GM12878 (cell line): ENCODE results near the gene MAMLD1. TPM values are rescaled to one million over a fixed set of nuclear protein-coding genes. Genes with fewer than 3 reads are reported as not detected.

Experiments used
- ATAC-seq: fragments of 200-7000 bp; cut with Tn5 transposase; 3 replicates; pipeline ENCODE4 v1.9.1; 2020; ENCODE audit warnings: mild to moderate bottlenecking, moderate library complexity
- BruUV-seq: library from RNA; stranded (reverse); fragments of 400-500 nt; replicated peaks from 2 replicates; lab custom pipeline; 2021; lab: Mats Ljungman, UMichigan
- CTCF ChIA-PET: fragments of 300-600 bp; sonication (Branson Sonifier 250); formaldehyde crosslinking; extraction: SDS; loops from one replicate; lab custom pipeline; 2021; ENCODE audit warnings: inconsistent platforms; lab: Yijun Ruan, JAX
- POLR2A ChIA-PET: fragments of 350-600 bp; formaldehyde crosslinking; extraction: SDS; loops from one replicate; lab custom pipeline; 2021; ENCODE audit warnings: inconsistent platforms; lab: Charles Lee
- RAD21 ChIA-PET: fragments of 300-600 bp; sonication (Branson Sonifier 250); formaldehyde crosslinking; loops from one replicate; lab custom pipeline; 2023; ENCODE audit warnings: antibody characterized with exemption; ENCODE audit not compliant: unreplicated experiment; lab: Charles Lee
- SMC1A ChIA-PET: fragments of 300-600 bp; sonication (Branson Sonifier 250); formaldehyde crosslinking; loops from one replicate; lab custom pipeline; 2023; ENCODE audit not compliant: unreplicated experiment, uncharacterized antibody; lab: Charles Lee
- DNase-seq: peaks from one replicate; pipeline ENCODE4 v3.0.0-alpha.2; 2011; ENCODE audit warnings: low read depth, low spot score
- FAIRE-seq: peaks from 3 replicates; lab custom pipeline; 2011; peaks lifted over from hg19 to GRCh38; lab: Jason Lieb, UNC
- H2AFZ ChIP-seq: 2 replicates; pipeline ENCODE4 v1.6.0; 2011; ENCODE audit warnings: low read depth, low read length, control low read depth; ENCODE audit not compliant: control insufficient read depth
- H3K27ac ChIP-seq: 2 replicates; pipeline ENCODE4 v1.5.1; 2011; ENCODE audit warnings: control low read depth; ENCODE audit not compliant: control insufficient read depth, insufficient read depth
- H3K27me3 ChIP-seq, 2 experiments: replicated peaks in 1 of 2; 2 replicates each; pipeline versions ENCODE4 v1.6.0 to v1.6.1; 2011; ENCODE audit warnings: low read length in 1 of 2; ENCODE audit not compliant: control insufficient read depth in 2 of 2, insufficient read depth in 2 of 2
- H3K36me3 ChIP-seq, 2 experiments: 2 replicates each; pipeline ENCODE4 v1.5.1; 2011; ENCODE audit warnings: low read length in 1 of 2; ENCODE audit not compliant: control insufficient read depth in 2 of 2, insufficient read depth in 2 of 2
- H3K4me1 ChIP-seq: 2 replicates; pipeline ENCODE4 v1.6.1; 2011; ENCODE audit warnings: mild to moderate bottlenecking, low read length, moderate library complexity, mixed read lengths; ENCODE audit not compliant: control insufficient read depth, insufficient read depth
- H3K4me2 ChIP-seq: 2 replicates; pipeline ENCODE4 v1.6.0; 2011; ENCODE audit warnings: control low read depth; ENCODE audit not compliant: control insufficient read depth, insufficient read depth
- H3K4me3 ChIP-seq: fragments of 200-600 bp; sonication (generic); 2 replicates; pipeline ENCODE4 v1.5.1; 2016
- H3K79me2 ChIP-seq: 2 replicates; pipeline ENCODE4 v1.6.0; 2011; ENCODE audit warnings: low read length; ENCODE audit not compliant: control insufficient read depth, insufficient read depth
- H3K9ac ChIP-seq: 2 replicates; pipeline ENCODE4 v1.8.0; 2011; ENCODE audit warnings: low read length, control low read depth, mixed read lengths; ENCODE audit not compliant: control insufficient read depth, insufficient read depth
- H3K9me3 ChIP-seq: replicated peaks from 3 replicates; pipeline ENCODE4 v1.5.1; 2011; ENCODE audit warnings: mild to moderate bottlenecking, low read length; ENCODE audit not compliant: control insufficient read depth, insufficient read depth
- H4K20me1 ChIP-seq: 2 replicates; pipeline ENCODE4 v1.6.0; 2011; ENCODE audit not compliant: control insufficient read depth, insufficient read depth
- EP300 ChIP-seq, 2 experiments: fragments of 150-350 bp in 1 of 2; IDR thresholded peaks; 2 replicates each; pipeline ENCODE4 v1.6.1; 2011 to 2012; ENCODE audit warnings: low read depth in 2 of 2, low read length in 2 of 2, borderline replicate concordance in 1 of 2, improper control_type of control experiment in 1 of 2, inconsistent platforms in 1 of 2; ENCODE audit not compliant: control insufficient read depth in 1 of 2
- KLF5 ChIP-seq: fragments of 450-650 bp; IDR thresholded peaks from 2 replicates; pipeline ENCODE4 v1.6.1; 2014; ENCODE audit warnings: mild to moderate bottlenecking; ENCODE audit not compliant: partially characterized antibody
- MEF2B ChIP-seq: fragments of 450-650 bp; IDR thresholded peaks from 2 replicates; pipeline ENCODE4 v1.6.1; 2018; ENCODE audit warnings: mild to moderate bottlenecking, moderate library complexity; ENCODE audit not compliant: partially characterized antibody, poor library complexity, severe bottlenecking
- RAD21 ChIP-seq: IDR thresholded peaks from 2 replicates; pipeline ENCODE4 v1.6.1; 2011; ENCODE audit warnings: mild to moderate bottlenecking, low read depth, low read length, moderate library complexity; ENCODE audit not compliant: insufficient read depth
- RELA ChIP-seq: fragments of 450-650 bp; IDR thresholded peaks from 2 replicates; pipeline ENCODE4 v1.8.0; 2014; ENCODE audit warnings: borderline replicate concordance; ENCODE audit not compliant: partially characterized antibody
- RUNX3 ChIP-seq: IDR thresholded peaks from 2 replicates; pipeline ENCODE4 v1.6.1; 2012; ENCODE audit warnings: low read length, inconsistent platforms
- SPI1 ChIP-seq: IDR thresholded peaks from 2 replicates; pipeline ENCODE4 v1.6.1; 2011; ENCODE audit warnings: low read depth, mild to moderate bottlenecking, low read length, moderate library complexity, borderline replicate concordance; ENCODE audit not compliant: insufficient read depth
- ZNF207 ChIP-seq: fragments of 450-650 bp; IDR thresholded peaks from 2 replicates; pipeline ENCODE4 v1.6.1; 2014; ENCODE audit warnings: antibody characterized with exemption, mild to moderate bottlenecking, borderline replicate concordance
- in situ Hi-C: fragments of 300-500 bp; cut with MboI; formaldehyde crosslinking; loops from 9 replicates; pipeline ENCODE4 v1.14.3; 2018; ENCODE audit warnings: mixed read lengths
- intact Hi-C: fragments of 100-400 bp; cut with micrococcal nuclease; formaldehyde crosslinking; loops from one replicate; pipeline ENCODE4 v1.14.2; 2022; ENCODE audit not compliant: unreplicated experiment
- polyA plus RNA-seq, 11 experiments: library from polyadenylated mRNA; depleted of rRNA in 4 of 11; unstranded in 6 of 11; stranded (reverse) in 5 of 11; fragments of >200 nt; fragmentation: Nextera tagmentation in 4 of 11; fragmentation: Illumina TruSeq in 1 of 11; extraction: Ambion mirVana in 4 of 11; extraction: Trizol in 1 of 11; gene quantifications; 1 replicate in 1 of 11; 2 replicates in 10 of 11; pipeline versions ENCODE4 v1.2.1 to v1.2.3, GENCODE V29; 2011 to 2016; ENCODE audit warnings: inconsistent platforms in 2 of 11, missing spikeins in 2 of 11, low read depth in 1 of 11
- total RNA-seq, 4 experiments: library from RNA; depleted of rRNA in 3 of 4; stranded (reverse); fragments of >200 nt in 3 of 4; fragmentation: Illumina TruSeq in 1 of 4; extraction: Trizol in 1 of 4; gene quantifications; 2 replicates each; pipeline versions ENCODE4 v1.2.1 to v1.2.3, GENCODE V29; 2013 to 2021
- TF ChIP-seq, protein P1 (sequence below), 3 experiments: IDR thresholded peaks in 2 of 3; conservative IDR thresholded peaks in 1 of 3; 2 replicates each; pipeline ENCODE4 v1.5.1; 2011; ENCODE audit warnings: low read depth in 3 of 3, low read length in 3 of 3, mild to moderate bottlenecking in 3 of 3, control low read depth in 2 of 3, moderate library complexity in 2 of 3, inconsistent platforms in 1 of 3, mixed read lengths in 1 of 3; ENCODE audit not compliant: control insufficient read depth in 2 of 3, insufficient read depth in 1 of 3; ENCODE audit errors: extremely low read depth in 1 of 3
- TF ChIP-seq, protein P2 (sequence below): IDR thresholded peaks from 2 replicates; pipeline ENCODE4 v1.6.1; 2012; ENCODE audit warnings: mild to moderate bottlenecking, low read depth, low read length
- TF ChIP-seq, protein P3 (sequence below): IDR thresholded peaks from 2 replicates; pipeline ENCODE4 v1.6.1; 2012; ENCODE audit warnings: low read length, inconsistent platforms

MAMLD1 gene
- total and polyA plus RNA-seq, 10 of the 15 experiments (the other 5 are each of a cell fraction or from before 2014, with no cell fraction given) = 0.03 to 0.05 TPM; not detected in 8

DNA sequence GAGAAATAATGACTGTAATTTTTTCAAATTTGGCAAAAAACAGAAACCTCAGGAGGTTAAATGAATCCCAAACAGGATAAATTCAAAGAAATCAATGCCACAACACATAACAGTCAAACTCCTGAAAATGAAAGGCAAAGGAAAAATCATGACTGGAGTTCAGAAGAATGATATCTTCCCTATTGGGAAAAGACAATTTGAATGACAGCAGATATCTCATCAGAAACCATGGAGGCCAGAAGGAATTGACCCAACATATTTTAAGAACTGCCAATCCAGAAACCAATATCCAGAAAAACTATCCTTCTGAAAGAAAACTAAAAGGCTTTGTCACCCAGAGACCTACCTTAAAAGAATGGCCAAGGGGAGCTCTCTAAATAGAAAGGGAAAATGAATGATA, 40.1 kb upstream of the MAMLD1 start:
- TF ChIP-seq, protein P1, sequence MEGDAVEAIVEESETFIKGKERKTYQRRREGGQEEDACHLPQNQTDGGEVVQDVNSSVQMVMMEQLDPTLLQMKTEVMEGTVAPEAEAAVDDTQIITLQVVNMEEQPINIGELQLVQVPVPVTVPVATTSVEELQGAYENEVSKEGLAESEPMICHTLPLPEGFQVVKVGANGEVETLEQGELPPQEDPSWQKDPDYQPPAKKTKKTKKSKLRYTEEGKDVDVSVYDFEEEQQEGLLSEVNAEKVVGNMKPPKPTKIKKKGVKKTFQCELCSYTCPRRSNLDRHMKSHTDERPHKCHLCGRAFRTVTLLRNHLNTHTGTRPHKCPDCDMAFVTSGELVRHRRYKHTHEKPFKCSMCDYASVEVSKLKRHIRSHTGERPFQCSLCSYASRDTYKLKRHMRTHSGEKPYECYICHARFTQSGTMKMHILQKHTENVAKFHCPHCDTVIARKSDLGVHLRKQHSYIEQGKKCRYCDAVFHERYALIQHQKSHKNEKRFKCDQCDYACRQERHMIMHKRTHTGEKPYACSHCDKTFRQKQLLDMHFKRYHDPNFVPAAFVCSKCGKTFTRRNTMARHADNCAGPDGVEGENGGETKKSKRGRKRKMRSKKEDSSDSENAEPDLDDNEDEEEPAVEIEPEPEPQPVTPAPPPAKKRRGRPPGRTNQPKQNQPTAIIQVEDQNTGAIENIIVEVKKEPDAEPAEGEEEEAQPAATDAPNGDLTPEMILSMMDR (IDR thresholded peaks at IDR 0.05 in 2 of 3, conservative IDR thresholded peaks at IDR 0.05 in 1 of 3; ENCODE audit: control insufficient read depth in 2 of 3, extremely low read depth in 1 of 3, insufficient read depth in 1 of 3, low read depth in 3 of 3, low read length in 3 of 3) = no peak
- TF ChIP-seq, protein P2, sequence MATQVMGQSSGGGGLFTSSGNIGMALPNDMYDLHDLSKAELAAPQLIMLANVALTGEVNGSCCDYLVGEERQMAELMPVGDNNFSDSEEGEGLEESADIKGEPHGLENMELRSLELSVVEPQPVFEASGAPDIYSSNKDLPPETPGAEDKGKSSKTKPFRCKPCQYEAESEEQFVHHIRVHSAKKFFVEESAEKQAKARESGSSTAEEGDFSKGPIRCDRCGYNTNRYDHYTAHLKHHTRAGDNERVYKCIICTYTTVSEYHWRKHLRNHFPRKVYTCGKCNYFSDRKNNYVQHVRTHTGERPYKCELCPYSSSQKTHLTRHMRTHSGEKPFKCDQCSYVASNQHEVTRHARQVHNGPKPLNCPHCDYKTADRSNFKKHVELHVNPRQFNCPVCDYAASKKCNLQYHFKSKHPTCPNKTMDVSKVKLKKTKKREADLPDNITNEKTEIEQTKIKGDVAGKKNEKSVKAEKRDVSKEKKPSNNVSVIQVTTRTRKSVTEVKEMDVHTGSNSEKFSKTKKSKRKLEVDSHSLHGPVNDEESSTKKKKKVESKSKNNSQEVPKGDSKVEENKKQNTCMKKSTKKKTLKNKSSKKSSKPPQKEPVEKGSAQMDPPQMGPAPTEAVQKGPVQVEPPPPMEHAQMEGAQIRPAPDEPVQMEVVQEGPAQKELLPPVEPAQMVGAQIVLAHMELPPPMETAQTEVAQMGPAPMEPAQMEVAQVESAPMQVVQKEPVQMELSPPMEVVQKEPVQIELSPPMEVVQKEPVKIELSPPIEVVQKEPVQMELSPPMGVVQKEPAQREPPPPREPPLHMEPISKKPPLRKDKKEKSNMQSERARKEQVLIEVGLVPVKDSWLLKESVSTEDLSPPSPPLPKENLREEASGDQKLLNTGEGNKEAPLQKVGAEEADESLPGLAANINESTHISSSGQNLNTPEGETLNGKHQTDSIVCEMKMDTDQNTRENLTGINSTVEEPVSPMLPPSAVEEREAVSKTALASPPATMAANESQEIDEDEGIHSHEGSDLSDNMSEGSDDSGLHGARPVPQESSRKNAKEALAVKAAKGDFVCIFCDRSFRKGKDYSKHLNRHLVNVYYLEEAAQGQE = no peak
- TF ChIP-seq RAD21 (no peak), RUNX3 (no peak), KLF5 (no peak), SPI1 (no peak), ZNF207 (no peak), RELA (no peak), MEF2B (no peak), EP300 (IDR thresholded peaks at IDR 0.05; ENCODE audit: borderline replicate concordance in 1 of 2, control insufficient read depth in 1 of 2, low read depth in 2 of 2, low read length in 2 of 2) (no peak)
- TF ChIP-seq, protein P3, sequence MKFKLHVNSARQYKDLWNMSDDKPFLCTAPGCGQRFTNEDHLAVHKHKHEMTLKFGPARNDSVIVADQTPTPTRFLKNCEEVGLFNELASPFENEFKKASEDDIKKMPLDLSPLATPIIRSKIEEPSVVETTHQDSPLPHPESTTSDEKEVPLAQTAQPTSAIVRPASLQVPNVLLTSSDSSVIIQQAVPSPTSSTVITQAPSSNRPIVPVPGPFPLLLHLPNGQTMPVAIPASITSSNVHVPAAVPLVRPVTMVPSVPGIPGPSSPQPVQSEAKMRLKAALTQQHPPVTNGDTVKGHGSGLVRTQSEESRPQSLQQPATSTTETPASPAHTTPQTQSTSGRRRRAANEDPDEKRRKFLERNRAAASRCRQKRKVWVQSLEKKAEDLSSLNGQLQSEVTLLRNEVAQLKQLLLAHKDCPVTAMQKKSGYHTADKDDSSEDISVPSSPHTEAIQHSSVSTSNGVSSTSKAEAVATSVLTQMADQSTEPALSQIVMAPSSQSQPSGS = no peak
- H3K27me3 ChIP-seq = no peaks in the 10 kb centered on the region; a peak in 2 of 4 replicates
- no peak overlapping the region for H3K4me2 ChIP-seq
- ATAC-seq (no peak), DNase-seq (no peak), FAIRE-seq (no peak)
- no peaks in the 10 kb centered on the region for H3K79me2 ChIP-seq
- RAD21 ChIA-PET = no interaction called here
- in situ Hi-C loops = no loop called here
- H3K9me3 ChIP-seq = no peaks in the 10 kb centered on the region
- CTCF ChIA-PET = no interaction called here
- no peak overlapping the region for H3K4me3 ChIP-seq
- POLR2A ChIA-PET = no interaction called here
- no peaks in the 10 kb centered on the region for H3K36me3 ChIP-seq
- H3K4me1 ChIP-seq = no peaks in the 10 kb centered on the region
- H4K20me1 ChIP-seq = no peaks in the 10 kb centered on the region
- no peak overlapping the region for H2AFZ ChIP-seq
- intact Hi-C loops = no loop called here
- SMC1A ChIA-PET = no interaction called here
- no TSS peak for BruUV-seq
- H3K9ac ChIP-seq = no peak overlapping the region
- H3K27ac ChIP-seq = no peak overlapping the region
